Endothelial cell of umbilical vein (primary cell): ENCODE data around the gene GOLT1B. TPM values are rescaled to one million over a fixed set of nuclear protein-coding genes. Genes with fewer than 3 reads are reported as not detected.

Source experiments
- BruUV-seq: library from RNA; stranded (reverse); fragments of 400-500 nt; replicated peaks from 2 replicates; lab custom pipeline; 2021; lab: Mats Ljungman, UMichigan
- CTCF ChIA-PET: fragments of 300-600, 350-600 bp; sonication (Branson Sonifier 250); formaldehyde crosslinking; loops from one replicate; lab custom pipeline; 2021; ENCODE audit warnings: antibody characterized with exemption, inconsistent platforms; lab: Charles Lee
- POLR2A ChIA-PET: fragments of 300-600, 350-600 bp; sonication (Branson Sonifier 250); formaldehyde crosslinking; loops from one replicate; lab custom pipeline; 2021; ENCODE audit warnings: antibody characterized with exemption, inconsistent platforms; lab: Charles Lee
- DNase-seq: peaks from one replicate; pipeline ENCODE4 v3.0.0-alpha.2; 2011; ENCODE audit warnings: low read depth, low spot score
- FAIRE-seq: peaks from 2 replicates; lab custom pipeline; 2011; peaks lifted over from hg19 to GRCh38; lab: Jason Lieb, UNC
- H2AFZ ChIP-seq: 2 replicates; pipeline ENCODE4 v1.6.0; 2012; ENCODE audit warnings: low read depth, low read length, control low read depth, inconsistent platforms
- H3K27ac ChIP-seq: 2 replicates; pipeline ENCODE4 v1.5.1; 2011; ENCODE audit warnings: low read depth, mild to moderate bottlenecking, control low read depth, low read length, moderate library complexity; ENCODE audit not compliant: insufficient read depth
- H3K27me3 ChIP-seq, 2 experiments: 2 replicates each; pipeline versions ENCODE4 v1.6.0 to v1.6.1; 2011; ENCODE audit warnings: low read length in 2 of 2, mixed read lengths in 1 of 2; ENCODE audit not compliant: control insufficient read depth in 2 of 2, insufficient read depth in 2 of 2
- H3K36me3 ChIP-seq, 2 experiments: 2 replicates in 1 of 2; 3 replicates in 1 of 2; pipeline ENCODE4 v1.5.1; 2011; ENCODE audit warnings: low read length in 2 of 2, mild to moderate bottlenecking in 1 of 2, moderate library complexity in 1 of 2; ENCODE audit not compliant: control insufficient read depth in 2 of 2, insufficient read depth in 2 of 2; ENCODE audit errors: extremely low read depth in 1 of 2
- H3K4me1 ChIP-seq: 3 replicates; pipeline ENCODE4 v1.5.1; 2011; ENCODE audit warnings: mild to moderate bottlenecking, low read length; ENCODE audit not compliant: control insufficient read depth, insufficient read depth; ENCODE audit errors: extremely low read depth
- H3K4me2 ChIP-seq: 2 replicates; pipeline ENCODE4 v1.6.1; 2011; ENCODE audit warnings: low read length, control low read depth, mixed read lengths; ENCODE audit not compliant: insufficient read depth
- H3K4me3 ChIP-seq, 3 experiments: fragments of 200-600 bp in 1 of 3; sonication (generic), shearing (Covaris generic) in 1 of 3; replicated peaks in 1 of 3; 2 replicates each; pipeline ENCODE4 v1.5.1; 2011 to 2016; ENCODE audit warnings: control low read depth in 3 of 3, low read length in 3 of 3, mild to moderate bottlenecking in 2 of 3, inconsistent platforms in 1 of 3, low read depth in 1 of 3, moderate library complexity in 1 of 3; ENCODE audit not compliant: insufficient read depth in 1 of 3
- H3K79me2 ChIP-seq: 2 replicates; pipeline ENCODE4 v1.6.0; 2012; ENCODE audit warnings: low read length, inconsistent platforms; ENCODE audit not compliant: control insufficient read depth, insufficient read depth
- H3K9ac ChIP-seq: replicated peaks from 2 replicates; pipeline ENCODE3; 2011; ENCODE audit warnings: low read length, control low read depth; ENCODE audit not compliant: insufficient read depth; ENCODE audit errors: extremely low read depth
- H3K9me1 ChIP-seq: replicated peaks from 3 replicates; pipeline ENCODE4 v1.6.0; 2011; ENCODE audit warnings: mild to moderate bottlenecking, low read length; ENCODE audit not compliant: control insufficient read depth, insufficient read depth; ENCODE audit errors: extremely low read depth
- H3K9me3 ChIP-seq: replicated peaks from 2 replicates; pipeline ENCODE4 v1.5.1; 2012; ENCODE audit warnings: low read length, inconsistent platforms; ENCODE audit not compliant: control insufficient read depth, insufficient read depth
- H4K20me1 ChIP-seq: replicated peaks from 2 replicates; pipeline ENCODE3; 2011; ENCODE audit warnings: mild to moderate bottlenecking, low read length; ENCODE audit not compliant: control insufficient read depth, insufficient read depth; ENCODE audit errors: extremely low read depth
- MYC ChIP-seq: IDR thresholded peaks from one replicate; pipeline ENCODE4 v1.6.1; 2011; ENCODE audit warnings: mild to moderate bottlenecking, low read depth, low read length
- POLR2AphosphoS5 ChIP-seq: IDR thresholded peaks from 2 replicates; pipeline ENCODE4 v1.6.1; 2012; ENCODE audit warnings: low read depth, mild to moderate bottlenecking, control low read depth, low read length, moderate library complexity; ENCODE audit not compliant: insufficient read depth
- dilution Hi-C: fragments of 300-500 bp; cut with MboI; formaldehyde crosslinking; loops from one replicate; pipeline ENCODE4 v1.15.0; 2019; ENCODE audit warnings: low sequenced_read_pairs; ENCODE audit not compliant: extremely low pct_ligation_motif_present
- intact Hi-C: fragments of 100-400 bp; cut with micrococcal nuclease; formaldehyde crosslinking; loops from one replicate; pipeline ENCODE4 v1.10.0; 2022
- polyA plus RNA-seq, 4 experiments: library from polyadenylated mRNA; depleted of rRNA in 3 of 4; stranded (reverse) in 3 of 4; unstranded in 1 of 4; fragments of >200 nt; gene quantifications; 2 replicates each; pipeline versions ENCODE4 v1.2.1 to v1.2.3, GENCODE V29; 2011 to 2012; ENCODE audit warnings: missing spikeins in 1 of 4
- total RNA-seq: library from RNA; stranded (reverse); gene quantifications from 2 replicates; pipeline ENCODE4 v1.2.3, GENCODE V29; 2021
- TF ChIP-seq, protein P1 (sequence below): IDR thresholded peaks from 2 replicates; pipeline ENCODE4 v1.6.1; 2011; ENCODE audit not compliant: insufficient read depth, insufficient read length
- TF ChIP-seq, protein P2 (sequence below), 2 donors: IDR thresholded peaks; 1 replicate in 1 of 2; 2 replicates in 1 of 2; pipeline ENCODE4 v1.5.1; 2011; ENCODE audit warnings: low read length in 2 of 2, mild to moderate bottlenecking in 2 of 2, moderate library complexity in 2 of 2, control low read depth in 1 of 2, inconsistent platforms in 1 of 2, low read depth in 1 of 2; ENCODE audit not compliant: insufficient read depth in 1 of 2; ENCODE audit errors: extremely low read depth in 1 of 2

Gene GOLT1B
- total and polyA plus RNA-seq, 2 donors (not counting 3 experiments of a cell fraction or from before 2014, with no cell fraction given) = 21.9 to 50.5 TPM

DNA sequence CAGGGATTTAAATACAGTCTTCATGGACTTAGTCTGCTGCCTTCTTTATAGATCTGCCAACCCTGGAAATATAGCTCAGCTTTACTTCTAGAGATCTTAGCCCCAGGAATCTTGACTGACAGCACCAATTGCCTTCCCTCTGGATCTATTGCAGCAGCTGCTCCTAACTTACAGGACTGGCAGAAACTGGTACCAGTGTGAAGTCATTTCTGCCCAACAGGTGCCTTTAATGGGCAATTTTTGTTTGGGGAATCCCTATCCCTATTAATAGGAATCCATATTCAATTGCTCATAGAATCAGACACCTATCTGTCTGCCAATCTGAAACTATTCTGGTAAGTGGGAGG lies 51.7 kb downstream of the GOLT1B start:
- ChIA-PET POLR2A (no interaction called here), CTCF (interaction anchor here (0.7 kb wide), 1 partner anchor 8 kb away, joined by 3 read pairs; no protein-coding TSS in a partner anchor)
- Histone ChIP-seq H3K4me1 (no peaks in the 10 kb centered on the region), H3K79me2 (no peaks in the 10 kb centered on the region), H3K9me1 (no peaks in the 10 kb centered on the region), H3K27ac (no peak overlapping the region), H3K4me2 (no peak overlapping the region), H3K9me3 (no peaks in the 10 kb centered on the region), H3K27me3 (no peaks in the 10 kb centered on the region), H2AFZ (no peak overlapping the region), H3K36me3 (no peaks in the 10 kb centered on the region), H4K20me1 (no peaks in the 10 kb centered on the region), H3K4me3 (no peak overlapping the region), H3K9ac (no peak overlapping the region)
- intact Hi-C loops (no loop called here), dilution Hi-C loops (no loop called here)
- TF ChIP-seq POLR2AphosphoS5 = no peak
- no peak for TF ChIP-seq MYC
- TF ChIP-seq, protein P1, sequence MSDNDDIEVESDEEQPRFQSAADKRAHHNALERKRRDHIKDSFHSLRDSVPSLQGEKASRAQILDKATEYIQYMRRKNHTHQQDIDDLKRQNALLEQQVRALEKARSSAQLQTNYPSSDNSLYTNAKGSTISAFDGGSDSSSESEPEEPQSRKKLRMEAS = no peak
- TF ChIP-seq, protein P2, sequence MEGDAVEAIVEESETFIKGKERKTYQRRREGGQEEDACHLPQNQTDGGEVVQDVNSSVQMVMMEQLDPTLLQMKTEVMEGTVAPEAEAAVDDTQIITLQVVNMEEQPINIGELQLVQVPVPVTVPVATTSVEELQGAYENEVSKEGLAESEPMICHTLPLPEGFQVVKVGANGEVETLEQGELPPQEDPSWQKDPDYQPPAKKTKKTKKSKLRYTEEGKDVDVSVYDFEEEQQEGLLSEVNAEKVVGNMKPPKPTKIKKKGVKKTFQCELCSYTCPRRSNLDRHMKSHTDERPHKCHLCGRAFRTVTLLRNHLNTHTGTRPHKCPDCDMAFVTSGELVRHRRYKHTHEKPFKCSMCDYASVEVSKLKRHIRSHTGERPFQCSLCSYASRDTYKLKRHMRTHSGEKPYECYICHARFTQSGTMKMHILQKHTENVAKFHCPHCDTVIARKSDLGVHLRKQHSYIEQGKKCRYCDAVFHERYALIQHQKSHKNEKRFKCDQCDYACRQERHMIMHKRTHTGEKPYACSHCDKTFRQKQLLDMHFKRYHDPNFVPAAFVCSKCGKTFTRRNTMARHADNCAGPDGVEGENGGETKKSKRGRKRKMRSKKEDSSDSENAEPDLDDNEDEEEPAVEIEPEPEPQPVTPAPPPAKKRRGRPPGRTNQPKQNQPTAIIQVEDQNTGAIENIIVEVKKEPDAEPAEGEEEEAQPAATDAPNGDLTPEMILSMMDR (IDR thresholded peaks at IDR 0.05; ENCODE audit: extremely low read depth in 1 of 2, insufficient read depth in 1 of 2, low read depth in 1 of 2, low read length in 2 of 2) = no peak
- FAIRE-seq (no peak), DNase-seq (no peak)
- BruUV-seq = no TSS peak

DNA sequence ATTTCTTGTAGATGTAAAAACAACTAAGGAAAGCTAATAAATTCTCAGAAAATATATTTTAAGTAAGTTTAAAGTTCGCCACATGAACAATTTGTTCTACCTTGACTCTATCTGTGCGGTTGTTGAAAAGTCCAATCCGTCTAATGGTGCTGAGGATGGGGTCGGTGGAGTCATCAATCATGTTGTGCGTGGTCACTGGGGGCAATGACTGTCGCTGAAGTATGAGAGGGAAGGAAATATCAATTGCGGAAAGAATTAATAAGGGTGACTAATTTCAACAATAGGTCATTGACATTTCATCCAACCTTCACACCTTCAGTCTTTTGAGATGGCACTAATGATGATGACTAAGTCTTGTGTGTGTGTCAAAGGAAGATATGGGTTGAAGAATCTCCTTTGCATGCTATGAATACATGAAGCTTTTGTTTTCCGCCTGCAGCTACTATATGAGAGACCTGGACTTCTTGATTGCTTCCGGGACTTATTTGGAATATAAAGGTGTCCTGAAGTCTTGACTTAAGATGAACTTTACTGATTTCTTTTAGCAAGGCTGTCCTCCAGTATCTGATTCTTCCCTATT lies 56.6 kb downstream of the GOLT1B start:
- H3K9ac ChIP-seq = no peak overlapping the region
- no peak for TF ChIP-seq POLR2AphosphoS5
- TF ChIP-seq, protein P2 (IDR thresholded peaks at IDR 0.05; ENCODE audit: extremely low read depth in 1 of 2, insufficient read depth in 1 of 2, low read depth in 1 of 2, low read length in 2 of 2) = no peak
- no peak for FAIRE-seq
- DNase-seq = no peak
- intact Hi-C loops (no loop called here), dilution Hi-C loops (no loop called here)
- H3K9me1 ChIP-seq = no peaks in the 10 kb centered on the region
- peaks cover 3% of the 10 kb centered on the region for H3K4me1 ChIP-seq
- no peak overlapping the region for H3K4me3 ChIP-seq
- H3K4me2 ChIP-seq = no peak overlapping the region
- no peak overlapping the region for H2AFZ ChIP-seq
- H3K79me2 ChIP-seq = no peaks in the 10 kb centered on the region
- no peaks in the 10 kb centered on the region for H3K36me3 ChIP-seq
- no peaks in the 10 kb centered on the region for H4K20me1 ChIP-seq
- no peak overlapping the region for H3K27ac ChIP-seq
- H3K27me3 ChIP-seq = no peaks in the 10 kb centered on the region
- POLR2A ChIA-PET = no interaction called here
- CTCF ChIA-PET = no interaction called here
- BruUV-seq = no TSS peak
- no peaks in the 10 kb centered on the region for H3K9me3 ChIP-seq
